Astrocyte of the spinal cord (primary cell): ENCODE measurements around the gene TENM4.

ENCODE experiments used
- DNase-seq: peaks from one replicate; pipeline ENCODE4 v3.0.0; 2011; ENCODE audit warnings: low read depth, low spot score
- H3K4me3 ChIP-seq: 2 replicates; pipeline ENCODE4 v1.5.1; 2011; ENCODE audit warnings: low read depth, mild to moderate bottlenecking, low read length, moderate library complexity
- CTCF ChIP-seq: IDR thresholded peaks from 2 replicates; pipeline ENCODE4 v1.5.1; 2012; ENCODE audit warnings: low read depth, mild to moderate bottlenecking, low read length, inconsistent platforms
- in situ Hi-C: cut with HindIII; loops from 2 replicates; pipeline ENCODE4 v1.10.0; 2017; ENCODE audit warnings: low sequenced_read_pairs

Gene TENM4

GRCh38 chr11:78657441-78657840 is 783.4 kb downstream of the TENM4 start:
- no peak for TF ChIP-seq CTCF
- in situ Hi-C loops: no loop called here
- no peak for DNase-seq
- no peak overlapping the region for H3K4me3 ChIP-seq

GRCh38 chr11:78656984-78657383 is 783.8 kb downstream of the TENM4 start:
- in situ Hi-C loops: no loop called here
- DNase-seq: no peak
- no peak for TF ChIP-seq CTCF

GRCh38 chr11:78656327-78656726 is 784.5 kb downstream of the TENM4 start:
- no peak for DNase-seq
- in situ Hi-C loops: no loop called here
- no peak overlapping the region for H3K4me3 ChIP-seq
- no peak for TF ChIP-seq CTCF

More at GRCh38 chr11:78656984-78657383, 783.8 kb downstream of the TENM4 start:
- H3K4me3 ChIP-seq: no peak overlapping the region

DNA sequence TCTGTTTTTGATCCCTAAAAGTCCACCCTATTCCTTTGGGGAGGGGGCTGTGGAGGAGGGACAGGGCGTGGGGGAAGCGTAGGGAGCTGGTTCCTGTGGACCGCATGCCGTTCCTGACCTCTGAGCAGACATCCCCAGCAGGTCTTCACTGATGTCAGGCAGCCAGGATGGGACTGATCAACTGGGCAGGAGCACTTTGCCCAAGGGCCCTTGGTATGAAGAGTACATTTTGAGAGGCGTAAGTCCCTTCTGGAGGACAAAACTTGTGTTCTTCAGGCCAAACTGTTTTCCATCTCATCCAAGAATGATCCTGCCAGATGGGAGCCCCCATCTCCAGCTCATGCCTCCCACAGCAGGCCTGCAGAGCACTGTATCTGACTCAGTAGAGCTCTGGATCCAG is 785.3 kb downstream of the TENM4 start:
- DNase-seq: no peak
- in situ Hi-C loops: no loop called here
- no peak overlapping the region for H3K4me3 ChIP-seq
- no peak for TF ChIP-seq CTCF

DNA sequence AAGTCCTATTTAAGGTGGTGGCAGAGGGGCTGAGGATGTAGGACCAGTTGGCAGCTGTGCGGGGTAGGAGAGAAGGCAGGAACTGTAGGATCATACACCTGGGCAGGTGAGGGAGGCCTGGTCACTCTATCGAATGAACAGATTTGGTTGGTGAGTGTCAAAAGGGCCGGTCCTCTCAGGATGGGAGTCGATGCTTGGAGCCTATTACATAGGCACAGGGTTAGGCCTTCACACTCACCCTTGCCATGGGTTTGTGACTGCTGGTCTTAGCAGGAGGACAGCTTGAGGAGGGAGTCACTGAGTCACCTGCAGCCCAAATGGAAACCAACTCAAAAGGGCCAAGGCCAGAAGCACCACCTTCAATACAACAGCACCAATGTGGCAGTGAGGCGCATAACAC is 786.0 kb downstream of the TENM4 start:
- in situ Hi-C loops: no loop called here
- no peak for TF ChIP-seq CTCF
- no peak for DNase-seq
- H3K4me3 ChIP-seq: no peak overlapping the region

DNA sequence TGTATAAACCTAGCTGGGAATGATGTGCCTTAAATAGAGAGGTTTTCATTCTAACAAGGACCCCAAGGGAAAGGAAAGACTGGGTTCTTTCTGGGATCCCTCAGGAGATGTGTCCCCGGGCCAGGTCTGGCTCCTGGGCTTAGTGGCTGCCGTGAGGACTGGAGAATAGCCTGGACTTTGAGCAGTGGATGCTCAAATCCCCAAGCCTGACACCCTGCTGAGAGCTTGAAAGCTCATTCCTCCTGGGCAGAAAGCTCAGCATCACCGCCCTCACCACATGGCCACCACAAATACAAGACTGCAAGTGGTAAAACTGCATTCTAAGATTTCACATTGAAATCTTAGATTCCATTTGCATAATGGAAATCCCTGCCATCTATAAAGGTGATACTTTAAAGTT is 786.8 kb downstream of the TENM4 start:
- no peak for TF ChIP-seq CTCF
- H3K4me3 ChIP-seq: no peak overlapping the region
- in situ Hi-C loops: no loop called here
- DNase-seq: peak; percentile 41
